SK-N-SH (cell line): Measurements from ENCODE around the gene PRLR.

Source experiments
- CHD2 ChIP-seq: fragments of 150-350 bp; IDR thresholded peaks from 2 replicates; pipeline ENCODE4 v1.6.1; 2018; ENCODE audit warnings: low read length; ENCODE audit not compliant: partially characterized antibody
- CTCF ChIP-seq: fragments of 200-600 bp; sonication (generic); IDR thresholded peaks from 2 replicates; pipeline ENCODE4 v1.6.1; 2017; ENCODE audit warnings: antibody characterized with exemption, mild to moderate bottlenecking, moderate library complexity
- EP300 ChIP-seq, 2 experiments: IDR thresholded peaks; 2 replicates each; pipeline versions ENCODE4 v1.4.0 to v1.6.1; 2012; ENCODE audit warnings: borderline replicate concordance in 1 of 2, low read depth in 1 of 2, low read length in 1 of 2
- EZH2phosphoT487 ChIP-seq: fragments of 200-600 bp; sonication (generic); IDR thresholded peaks from 2 replicates; pipeline ENCODE4 v1.6.1; 2017; ENCODE audit warnings: low read depth, mixed run types, mild to moderate bottlenecking, antibody characterized with exemption, moderate library complexity, borderline replicate concordance
- GATA2 ChIP-seq: sonication (generic); formaldehyde crosslinking; IDR thresholded peaks from 2 replicates; pipeline ENCODE4 v1.5.0; 2020; ENCODE audit warnings: mild to moderate bottlenecking, missing genetic modification reagents
- JUND ChIP-seq: IDR thresholded peaks from 2 replicates; pipeline ENCODE4 v1.4.0; 2012
- MAX ChIP-seq: IDR thresholded peaks from 2 replicates; pipeline ENCODE4 v1.4.0; 2012; ENCODE audit warnings: low read depth
- PBX3 ChIP-seq: IDR thresholded peaks from 2 replicates; pipeline ENCODE4; 2012
- POLR2AphosphoS5 ChIP-seq: IDR thresholded peaks from 2 replicates; pipeline ENCODE4 v1.6.1; 2012; ENCODE audit warnings: low read depth, low read length
- RXRA ChIP-seq: IDR thresholded peaks from 2 replicates; pipeline ENCODE4 v1.4.0; 2012; ENCODE audit warnings: low read depth, mild to moderate bottlenecking, borderline replicate concordance
- SIN3A ChIP-seq: IDR thresholded peaks from 2 replicates; pipeline ENCODE4 v1.6.1; 2012; ENCODE audit warnings: low read depth, mild to moderate bottlenecking, low read length, moderate library complexity, borderline replicate concordance
- TAF1 ChIP-seq: IDR thresholded peaks from 2 replicates; pipeline ENCODE4 v1.6.1; 2012; ENCODE audit warnings: low read depth, mild to moderate bottlenecking, low read length, moderate library complexity, borderline replicate concordance
- TF ChIP-seq, protein P1 (sequence below): IDR thresholded peaks from 2 replicates; pipeline ENCODE4 v1.6.1; 2012; ENCODE audit warnings: mild to moderate bottlenecking, low read depth, low read length, moderate library complexity
- TF ChIP-seq, protein P2 (sequence below): fragments of 150-350 bp; IDR thresholded peaks from 2 replicates; pipeline ENCODE4 v1.6.1; 2017; ENCODE audit warnings: antibody characterized with exemption, low read length, low read depth, borderline replicate concordance

DNA sequence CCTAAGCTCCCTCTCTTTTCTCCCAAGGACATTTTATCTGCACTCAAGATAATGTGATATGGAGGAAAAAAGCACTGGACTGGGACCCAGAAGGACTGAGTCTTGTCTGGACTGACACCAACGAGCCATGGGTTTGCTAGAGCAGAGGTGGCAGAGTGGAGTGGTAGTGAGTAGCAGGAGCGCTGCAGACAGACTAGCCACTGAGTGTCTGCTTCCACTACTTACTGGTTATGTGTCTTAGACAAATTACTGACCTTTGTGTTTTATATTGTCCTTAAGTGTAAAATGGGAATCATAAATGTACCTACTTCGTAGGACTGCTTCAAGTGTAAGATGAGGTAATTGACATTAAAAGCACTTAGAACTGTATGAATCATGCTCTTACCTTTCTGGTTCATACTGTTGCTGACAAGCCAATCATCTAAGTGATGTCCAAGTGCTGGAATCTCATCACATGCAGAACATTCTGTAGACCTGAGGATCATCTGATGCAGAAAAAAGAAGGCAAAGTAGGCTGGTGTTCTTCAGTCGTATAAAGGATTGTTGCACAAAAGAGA, 12.5 kb upstream of the PRLR start:
- TF ChIP-seq CTCF (no peak), EZH2phosphoT487 (no peak), SIN3A (no peak), GATA2 (no peak), PBX3 (no peak), MAX (no peak), POLR2AphosphoS5 (no peak), EP300 (IDR thresholded peaks at IDR 0.05; ENCODE audit: borderline replicate concordance in 1 of 2, low read depth in 1 of 2, low read length in 1 of 2) (no peak), JUND (no peak), TAF1 (no peak), CHD2 (no peak), RXRA (no peak)
- TF ChIP-seq, protein P1, sequence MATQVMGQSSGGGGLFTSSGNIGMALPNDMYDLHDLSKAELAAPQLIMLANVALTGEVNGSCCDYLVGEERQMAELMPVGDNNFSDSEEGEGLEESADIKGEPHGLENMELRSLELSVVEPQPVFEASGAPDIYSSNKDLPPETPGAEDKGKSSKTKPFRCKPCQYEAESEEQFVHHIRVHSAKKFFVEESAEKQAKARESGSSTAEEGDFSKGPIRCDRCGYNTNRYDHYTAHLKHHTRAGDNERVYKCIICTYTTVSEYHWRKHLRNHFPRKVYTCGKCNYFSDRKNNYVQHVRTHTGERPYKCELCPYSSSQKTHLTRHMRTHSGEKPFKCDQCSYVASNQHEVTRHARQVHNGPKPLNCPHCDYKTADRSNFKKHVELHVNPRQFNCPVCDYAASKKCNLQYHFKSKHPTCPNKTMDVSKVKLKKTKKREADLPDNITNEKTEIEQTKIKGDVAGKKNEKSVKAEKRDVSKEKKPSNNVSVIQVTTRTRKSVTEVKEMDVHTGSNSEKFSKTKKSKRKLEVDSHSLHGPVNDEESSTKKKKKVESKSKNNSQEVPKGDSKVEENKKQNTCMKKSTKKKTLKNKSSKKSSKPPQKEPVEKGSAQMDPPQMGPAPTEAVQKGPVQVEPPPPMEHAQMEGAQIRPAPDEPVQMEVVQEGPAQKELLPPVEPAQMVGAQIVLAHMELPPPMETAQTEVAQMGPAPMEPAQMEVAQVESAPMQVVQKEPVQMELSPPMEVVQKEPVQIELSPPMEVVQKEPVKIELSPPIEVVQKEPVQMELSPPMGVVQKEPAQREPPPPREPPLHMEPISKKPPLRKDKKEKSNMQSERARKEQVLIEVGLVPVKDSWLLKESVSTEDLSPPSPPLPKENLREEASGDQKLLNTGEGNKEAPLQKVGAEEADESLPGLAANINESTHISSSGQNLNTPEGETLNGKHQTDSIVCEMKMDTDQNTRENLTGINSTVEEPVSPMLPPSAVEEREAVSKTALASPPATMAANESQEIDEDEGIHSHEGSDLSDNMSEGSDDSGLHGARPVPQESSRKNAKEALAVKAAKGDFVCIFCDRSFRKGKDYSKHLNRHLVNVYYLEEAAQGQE = no peak
- TF ChIP-seq, protein P2, sequence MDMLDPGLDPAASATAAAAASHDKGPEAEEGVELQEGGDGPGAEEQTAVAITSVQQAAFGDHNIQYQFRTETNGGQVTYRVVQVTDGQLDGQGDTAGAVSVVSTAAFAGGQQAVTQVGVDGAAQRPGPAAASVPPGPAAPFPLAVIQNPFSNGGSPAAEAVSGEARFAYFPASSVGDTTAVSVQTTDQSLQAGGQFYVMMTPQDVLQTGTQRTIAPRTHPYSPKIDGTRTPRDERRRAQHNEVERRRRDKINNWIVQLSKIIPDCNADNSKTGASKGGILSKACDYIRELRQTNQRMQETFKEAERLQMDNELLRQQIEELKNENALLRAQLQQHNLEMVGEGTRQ = no peak
